Limb (tissue), 2 donors: ENCODE measurements around the gene PRXL2B.

Experiments used
- DNase-seq, 2 donors: peaks; one replicate each; pipeline ENCODE4 v3.0.0-alpha.2; 2016; ENCODE audit errors: extremely low spot score in 2 of 2

The PRXL2B gene

GRCh38 chr1:2585318-2586092 lies 1.1 kb upstream of the PRXL2B start:
- peak; percentile 42 to 65 for DNase-seq

- no peak for DNase-seq
Observed at GRCh38 chr1:2587071-2587859, 688 bp downstream of the PRXL2B start.

GRCh38 chr1:2587860-2588571 lies 1.4 kb downstream of the PRXL2B start:
- DNase-seq, result no peak

- no peak for DNase-seq
Observed at GRCh38 chr1:2588661-2589430, 2.3 kb downstream of the PRXL2B start.

- DNase-seq, result no peak
Observed at GRCh38 chr1:2589431-2590232, 3.1 kb downstream of the PRXL2B start.

GRCh38 chr1:2590233-2591141 lies 3.9 kb downstream of the PRXL2B start:
- no peak for DNase-seq

- DNase-seq, result no peak
Observed at GRCh38 chr1:2591233-2591580, 4.6 kb downstream of the PRXL2B start.

GRCh38 chr1:2591581-2592261 lies 5.1 kb downstream of the PRXL2B start:
- DNase-seq, result no peak

- no peak for DNase-seq
Observed at GRCh38 chr1:2592672-2593071, 6.1 kb downstream of the PRXL2B start.

GRCh38 chr1:2593251-2593878 lies 6.8 kb downstream of the PRXL2B start:
- no peak for DNase-seq

- peak; percentile 8 to 72 for DNase-seq
Observed at GRCh38 chr1:2594001-2594640, 7.5 kb downstream of the PRXL2B start.

- peak in 1 of 2 donors; percentile 32 for DNase-seq
Observed at GRCh38 chr1:2594641-2595131, 8.1 kb downstream of the PRXL2B start.

- DNase-seq, result no peak
Observed at GRCh38 chr1:2595261-2595811, 8.8 kb downstream of the PRXL2B start.

GRCh38 chr1:2595812-2596529 lies 9.4 kb downstream of the PRXL2B start:
- DNase-seq, result no peak

- DNase-seq, result no peak
Observed at GRCh38 chr1:2596530-2597333, 10.2 kb downstream of the PRXL2B start.
